H1 (cell line): Measurements from ENCODE around the gene WFDC12. TPM values are rescaled to one million over a fixed set of nuclear protein-coding genes. Genes with fewer than 3 reads are reported as not detected.

Source experiments
- CTCF ChIA-PET: fragments of 300-600 bp; sonication (Branson Sonifier 250); formaldehyde crosslinking; loops from one replicate; lab custom pipeline; 2021; ENCODE audit not compliant: partially characterized antibody; lab: Charles Lee
- POLR2A ChIA-PET: fragments of 300-600 bp; sonication (Branson Sonifier 250); formaldehyde crosslinking; loops from one replicate; lab custom pipeline; 2021; ENCODE audit warnings: inconsistent platforms; ENCODE audit not compliant: partially characterized antibody; lab: Charles Lee
- DNase-seq, 2 experiments: peaks; one replicate each; pipeline versions ENCODE4 v3.0.0 to v3.0.0-alpha.2; 2010 to 2022; ENCODE audit warnings: low spot score in 2 of 2, low read depth in 1 of 2, mixed read lengths in 1 of 2
- FAIRE-seq: peaks from 2 replicates; lab custom pipeline; 2011; peaks lifted over from hg19 to GRCh38; lab: Jason Lieb, UNC
- H2AFZ ChIP-seq: 2 replicates; pipeline ENCODE4 v1.8.1; 2012; ENCODE audit warnings: low read length, inconsistent platforms
- H2AK5ac ChIP-seq: 2 replicates; pipeline ENCODE4 v1.6.1; 2013; ENCODE audit warnings: low read depth, low read length
- H2BK120ac ChIP-seq: replicated peaks from 2 replicates; pipeline ENCODE3; 2013; ENCODE audit warnings: low read depth, low read length, inconsistent platforms
- H2BK12ac ChIP-seq: 2 replicates; pipeline ENCODE4 v1.6.1; 2013; ENCODE audit warnings: low read depth, low read length
- H2BK15ac ChIP-seq: 2 replicates; pipeline ENCODE4 v1.6.1; 2013; ENCODE audit warnings: low read length
- H2BK20ac ChIP-seq: 2 replicates; pipeline ENCODE4 v1.6.1; 2013; ENCODE audit warnings: low read length
- H2BK5ac ChIP-seq: 2 replicates; pipeline ENCODE4 v1.6.1; 2013; ENCODE audit warnings: low read depth, low read length
- H3K14ac ChIP-seq: 2 replicates; pipeline ENCODE4 v1.6.1; 2013; ENCODE audit warnings: inconsistent platforms; ENCODE audit not compliant: insufficient read length
- H3K18ac ChIP-seq: 2 replicates; pipeline ENCODE4 v1.6.1; 2013; ENCODE audit warnings: low read length; ENCODE audit errors: extremely low read depth
- H3K23ac ChIP-seq: 2 replicates; pipeline ENCODE4 v1.6.1; 2013; ENCODE audit warnings: inconsistent platforms; ENCODE audit not compliant: insufficient read length
- H3K23me2 ChIP-seq: 2 replicates; pipeline ENCODE4 v1.6.1; 2013; ENCODE audit warnings: low read depth, low read length
- H3K27ac ChIP-seq: 2 replicates; pipeline ENCODE4 v1.6.1; 2011; ENCODE audit warnings: low read depth, low read length, inconsistent platforms
- H3K27me3 ChIP-seq, 4 experiments: replicated peaks in 1 of 4; 1 replicate in 1 of 4; 2 replicates in 3 of 4; pipeline versions ENCODE4 v1.6.1 to v1.8.1; 2011 to 2013; ENCODE audit warnings: low read length in 3 of 4, mild to moderate bottlenecking in 3 of 4, inconsistent platforms in 2 of 4, mixed read lengths in 2 of 4, moderate library complexity in 1 of 4; ENCODE audit not compliant: control insufficient read depth in 3 of 4, insufficient read depth in 3 of 4; ENCODE audit errors: extremely low read depth in 1 of 4
- H3K36me3 ChIP-seq, 4 experiments: 2 replicates each; pipeline versions ENCODE4 v1.6.1 to v1.8.1; 2011 to 2013; ENCODE audit warnings: mild to moderate bottlenecking in 4 of 4, low read length in 3 of 4, moderate library complexity in 2 of 4, control low read depth in 1 of 4, inconsistent platforms in 1 of 4; ENCODE audit not compliant: insufficient read depth in 4 of 4, control insufficient read depth in 2 of 4
- H3K4ac ChIP-seq: replicated peaks from 2 replicates; pipeline ENCODE3; 2013; ENCODE audit warnings: low read length, low read depth, mixed read lengths, inconsistent platforms; ENCODE audit not compliant: insufficient read length
- H3K4me1 ChIP-seq, 4 experiments: replicated peaks in 1 of 4; 1 replicate in 1 of 4; 2 replicates in 3 of 4; pipeline versions ENCODE4 v1.6.1 to v1.8.1; 2011 to 2013; ENCODE audit warnings: low read length in 3 of 4, inconsistent platforms in 2 of 4, mixed read lengths in 1 of 4; ENCODE audit not compliant: insufficient read depth in 4 of 4, control insufficient read depth in 3 of 4
- H3K4me2 ChIP-seq, 2 experiments: 2 replicates each; pipeline versions ENCODE4 v1.6.1 to v1.8.1; 2011 to 2013; ENCODE audit warnings: low read depth in 2 of 2, low read length in 2 of 2, control low read depth in 1 of 2, inconsistent platforms in 1 of 2, mild to moderate bottlenecking in 1 of 2; ENCODE audit not compliant: insufficient read depth in 1 of 2
- H3K4me3 ChIP-seq, 4 experiments: fragments of 200-600, 300-600 bp in 1 of 4; sonication (generic), shearing (Covaris generic), sonication (Bioruptor Twin) in 1 of 4; 2 replicates each; pipeline versions ENCODE4 v1.5.1 to v1.8.1; 2011 to 2016; ENCODE audit warnings: low read length in 4 of 4, low read depth in 3 of 4, control low read depth in 2 of 4, inconsistent platforms in 2 of 4, mild to moderate bottlenecking in 2 of 4, mixed read lengths in 1 of 4, moderate library complexity in 1 of 4; ENCODE audit not compliant: insufficient read depth in 2 of 4; ENCODE audit errors: extremely low read depth in 1 of 4
- H3K56ac ChIP-seq: replicated peaks from 2 replicates; pipeline ENCODE3; 2013; ENCODE audit warnings: low read depth, mild to moderate bottlenecking, mixed read lengths, low read length, inconsistent platforms; ENCODE audit not compliant: insufficient read length
- H3K79me1 ChIP-seq: 2 replicates; pipeline ENCODE4 v1.6.1; 2013; ENCODE audit warnings: low read depth, low read length, control low read depth
- H3K79me2 ChIP-seq, 2 experiments: 2 replicates each; pipeline versions ENCODE4 v1.6.1 to v1.8.1; 2012 to 2013; ENCODE audit warnings: low read length in 2 of 2, mild to moderate bottlenecking in 2 of 2, inconsistent platforms in 1 of 2; ENCODE audit not compliant: insufficient read depth in 2 of 2, control insufficient read depth in 1 of 2
- H3K9ac ChIP-seq, 4 experiments: replicated peaks in 1 of 4; 1 replicate in 1 of 4; 2 replicates in 3 of 4; pipeline versions ENCODE4 v1.6.1 to v1.8.1; 2011 to 2013; ENCODE audit warnings: low read depth in 3 of 4, low read length in 3 of 4, control low read depth in 2 of 4, mild to moderate bottlenecking in 2 of 4, moderate library complexity in 2 of 4, inconsistent platforms in 1 of 4; ENCODE audit errors: extremely low read depth in 1 of 4
- H3K9me3 ChIP-seq, 2 experiments: 2 replicates each; pipeline versions ENCODE4 v1.6.1 to v1.8.1; 2012 to 2013; ENCODE audit warnings: mild to moderate bottlenecking in 2 of 2, moderate library complexity in 2 of 2, control low read depth in 1 of 2, inconsistent platforms in 1 of 2, low read depth in 1 of 2, low read length in 1 of 2, mixed read lengths in 1 of 2; ENCODE audit not compliant: insufficient read depth in 2 of 2
- H4K20me1 ChIP-seq, 2 experiments: replicated peaks in 1 of 2; 2 replicates each; pipeline versions ENCODE3 to v1.8.1; 2011 to 2013; ENCODE audit warnings: inconsistent platforms in 2 of 2, low read length in 2 of 2, mild to moderate bottlenecking in 1 of 2; ENCODE audit not compliant: insufficient read depth in 2 of 2, control insufficient read depth in 1 of 2
- H4K5ac ChIP-seq: 2 replicates; pipeline ENCODE4 v1.6.1; 2013; ENCODE audit warnings: low read length, low read depth, mixed read lengths, inconsistent platforms; ENCODE audit not compliant: insufficient read length
- H4K8ac ChIP-seq: 2 replicates; pipeline ENCODE4 v1.8.0; 2013; ENCODE audit warnings: mild to moderate bottlenecking, moderate library complexity, low read length, inconsistent platforms; ENCODE audit not compliant: insufficient read depth; ENCODE audit errors: extremely low read depth
- H4K91ac ChIP-seq: replicated peaks from 2 replicates; pipeline ENCODE3; 2013; ENCODE audit warnings: low read length, mixed read lengths, inconsistent platforms; ENCODE audit not compliant: insufficient read length
- CBX8 ChIP-seq: fragments of 300-800, 300-1000 bp; sonication (generic); IDR thresholded peaks from 2 replicates; pipeline ENCODE4 v1.7.1; 2016; ENCODE audit warnings: low read depth, low read length, borderline replicate concordance
- NRF1 ChIP-seq: IDR thresholded peaks from 2 replicates; pipeline ENCODE4 v1.6.1; 2011; ENCODE audit warnings: mild to moderate bottlenecking, low read depth, low read length, improper control_type of control experiment
- POU5F1 ChIP-seq: IDR thresholded peaks from 2 replicates; pipeline ENCODE4 v1.6.1; 2011; ENCODE audit warnings: low read depth, mild to moderate bottlenecking, low read length, moderate library complexity
- SP1 ChIP-seq: IDR thresholded peaks from 2 replicates; pipeline ENCODE4 v1.6.1; 2011; ENCODE audit warnings: low read depth, low read length
- SP2 ChIP-seq: IDR thresholded peaks from 2 replicates; pipeline ENCODE4 v1.6.1; 2012; ENCODE audit warnings: mild to moderate bottlenecking, low read length, inconsistent platforms
- WGBS, 2 experiments: shearing (Covaris generic) in 1 of 2; methylation state at CpG; one replicate each; pipeline versions ENCODE4 v1.1.6 to v1.1.7; 2013 to 2015; ENCODE audit warnings: low lambda C conversion rate in 2 of 2, mixed read lengths in 2 of 2, inconsistent platforms in 1 of 2, low coverage in 1 of 2, missing lambda C conversion rate in 1 of 2; ENCODE audit not compliant: insufficient replicate concordance in 2 of 2, insufficient coverage in 1 of 2, insufficient read length in 1 of 2; ENCODE audit errors: extremely low coverage in 1 of 2, missing lambda C conversion rate in 1 of 2; 5-methylcytosine and 5-hydroxymethylcytosine counted together
- polyA plus RNA-seq, 7 experiments: library from polyadenylated mRNA; depleted of rRNA in 3 of 7; stranded (reverse) in 5 of 7; unstranded in 2 of 7; fragments of >200 nt in 5 of 7; fragments of 200-250 nt in 2 of 7; gene quantifications; 1 replicate in 5 of 7; 2 replicates in 1 of 7; 4 replicates in 1 of 7; pipeline versions ENCODE4 v1.2.1 to v1.2.3, GENCODE V29; 2011 to 2013; ENCODE audit warnings: missing spikeins in 2 of 7, mixed read lengths in 2 of 7
- total RNA-seq: library from RNA; stranded (reverse); fragmentation: NEBNext Ultra II Directional; extraction: Animal tissue kit (Norgen Biotek cat#: 25700); gene quantifications from 2 replicates; pipeline ENCODE4 v1.2.1, GENCODE V29; 2021

WFDC12 gene
- total and polyA plus RNA-seq, 2 of the 8 experiments (the other 6 are each of a cell fraction or from before 2014, with no cell fraction given), result not detected

DNA sequence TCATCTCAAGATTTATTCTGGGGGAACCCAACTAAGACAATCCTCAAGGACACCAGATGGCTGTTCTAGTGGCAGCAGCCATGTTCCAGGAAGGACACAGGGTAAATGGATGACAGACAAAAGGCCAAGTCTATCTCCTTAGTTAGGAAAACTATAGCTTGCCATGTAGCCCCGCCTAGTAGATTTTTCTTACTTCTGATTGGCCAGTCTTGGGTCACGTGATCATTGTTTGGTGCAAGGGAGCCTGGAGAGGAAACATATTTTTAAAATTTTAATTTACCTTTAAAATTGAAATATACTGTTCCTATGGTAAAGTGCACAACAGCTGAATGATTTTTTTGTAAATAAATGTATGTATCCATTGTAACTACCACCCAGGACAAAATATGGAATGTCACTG, 18.9 kb downstream of the WFDC12 start:
- Histone ChIP-seq H2AK5ac (no peak overlapping the region), H4K5ac (no peak overlapping the region), H3K4me3 (no peak overlapping the region), H3K27me3 (peaks cover 0 to 13% (median 7%) of the 10 kb centered on the region in 4 experiments; a peak in 4 of 7 replicates), H2BK5ac (no peak overlapping the region), H3K14ac (no peak overlapping the region), H2BK120ac (no peak overlapping the region), H3K27ac (no peak overlapping the region), H2BK15ac (no peak overlapping the region), H3K9me3 (no peaks in the 10 kb centered on the region; a peak in 1 of 4 replicates), H4K20me1 (no peaks in the 10 kb centered on the region), H3K56ac (no peak overlapping the region), H4K8ac (no peak overlapping the region), H3K18ac (no peak overlapping the region), H3K36me3 (no peaks in the 10 kb centered on the region), H3K79me2 (no peaks in the 10 kb centered on the region), H3K9ac (no peak overlapping the region), H2AFZ (no peak overlapping the region), H3K4ac (no peak overlapping the region), H3K4me2 (no peak overlapping the region), H3K4me1 (peaks cover 0 to 6% (median 3%) of the 10 kb centered on the region in 4 experiments; a peak in 2 of 7 replicates), H4K91ac (no peak overlapping the region), H3K79me1 (no peaks in the 10 kb centered on the region), H3K23ac (no peak overlapping the region), H2BK20ac (no peak overlapping the region), H2BK12ac (no peak overlapping the region), H3K23me2 (no peaks in the 10 kb centered on the region; the same call in 1 of the 2 replicates)
- DNase-seq, result no peak
- 90% methylated on average over 2 of the region's 2 CpGs; no CpG with 5 or more reads in 1 of the 2 experiments for WGBS, 2 experiments
- POLR2A ChIA-PET, result interaction anchor here (1.2 to 1.5 kb wide), 2 partner anchors 10 to 17 kb away, joined by 3 to 7 read pairs; partner anchors contain the start of gene WFDC5
- FAIRE-seq, result no peak
- TF ChIP-seq NRF1, result no peak
- no peak for TF ChIP-seq POU5F1
- no peak for TF ChIP-seq CBX8
- no peak for TF ChIP-seq SP1
- no peak for TF ChIP-seq SP2
- CTCF ChIA-PET, result interaction anchor here (1.1 to 17.6 kb wide), 6 partner anchors 9 to 188 kb away, joined by 3 to 233 read pairs (median 13); partner anchors contain the start of gene KCNS1
